GM12878 (cell line): ENCODE measurements around the gene SRP68. TPM values are rescaled to one million over a fixed set of nuclear protein-coding genes. Genes with fewer than 3 reads are reported as not detected.

ENCODE experiments used
- ATAC-seq: fragments of 200-7000 bp; cut with Tn5 transposase; 3 replicates; pipeline ENCODE4 v1.9.1; 2020; ENCODE audit warnings: mild to moderate bottlenecking, moderate library complexity
- BruUV-seq: library from RNA; stranded (reverse); fragments of 400-500 nt; replicated peaks from 2 replicates; lab custom pipeline; 2021; lab: Mats Ljungman, UMichigan
- CTCF ChIA-PET: fragments of 300-600 bp; sonication (Branson Sonifier 250); formaldehyde crosslinking; extraction: SDS; loops from one replicate; lab custom pipeline; 2021; ENCODE audit warnings: inconsistent platforms; lab: Yijun Ruan, JAX
- POLR2A ChIA-PET: fragments of 350-600 bp; formaldehyde crosslinking; extraction: SDS; loops from one replicate; lab custom pipeline; 2021; ENCODE audit warnings: inconsistent platforms; lab: Charles Lee
- RAD21 ChIA-PET: fragments of 300-600 bp; sonication (Branson Sonifier 250); formaldehyde crosslinking; loops from one replicate; lab custom pipeline; 2023; ENCODE audit warnings: antibody characterized with exemption; ENCODE audit not compliant: unreplicated experiment; lab: Charles Lee
- SMC1A ChIA-PET: fragments of 300-600 bp; sonication (Branson Sonifier 250); formaldehyde crosslinking; loops from one replicate; lab custom pipeline; 2023; ENCODE audit not compliant: unreplicated experiment, uncharacterized antibody; lab: Charles Lee
- DNase-seq: peaks from one replicate; pipeline ENCODE4 v3.0.0-alpha.2; 2011; ENCODE audit warnings: low read depth, low spot score
- FAIRE-seq: peaks from 3 replicates; lab custom pipeline; 2011; peaks lifted over from hg19 to GRCh38; lab: Jason Lieb, UNC
- H2AFZ ChIP-seq: 2 replicates; pipeline ENCODE4 v1.6.0; 2011; ENCODE audit warnings: low read depth, low read length, control low read depth; ENCODE audit not compliant: control insufficient read depth
- H3K27ac ChIP-seq: 2 replicates; pipeline ENCODE4 v1.5.1; 2011; ENCODE audit warnings: control low read depth; ENCODE audit not compliant: control insufficient read depth, insufficient read depth
- H3K27me3 ChIP-seq, 2 experiments: replicated peaks in 1 of 2; 2 replicates each; pipeline versions ENCODE4 v1.6.0 to v1.6.1; 2011; ENCODE audit warnings: low read length in 1 of 2; ENCODE audit not compliant: control insufficient read depth in 2 of 2, insufficient read depth in 2 of 2
- H3K36me3 ChIP-seq, 2 experiments: 2 replicates each; pipeline ENCODE4 v1.5.1; 2011; ENCODE audit warnings: low read length in 1 of 2; ENCODE audit not compliant: control insufficient read depth in 2 of 2, insufficient read depth in 2 of 2
- H3K4me1 ChIP-seq: 2 replicates; pipeline ENCODE4 v1.6.1; 2011; ENCODE audit warnings: mild to moderate bottlenecking, low read length, moderate library complexity, mixed read lengths; ENCODE audit not compliant: control insufficient read depth, insufficient read depth
- H3K4me2 ChIP-seq: 2 replicates; pipeline ENCODE4 v1.6.0; 2011; ENCODE audit warnings: control low read depth; ENCODE audit not compliant: control insufficient read depth, insufficient read depth
- H3K4me3 ChIP-seq: fragments of 200-600 bp; sonication (generic); 2 replicates; pipeline ENCODE4 v1.5.1; 2016
- H3K79me2 ChIP-seq: 2 replicates; pipeline ENCODE4 v1.6.0; 2011; ENCODE audit warnings: low read length; ENCODE audit not compliant: control insufficient read depth, insufficient read depth
- H3K9ac ChIP-seq: 2 replicates; pipeline ENCODE4 v1.8.0; 2011; ENCODE audit warnings: low read length, control low read depth, mixed read lengths; ENCODE audit not compliant: control insufficient read depth, insufficient read depth
- H3K9me3 ChIP-seq: replicated peaks from 3 replicates; pipeline ENCODE4 v1.5.1; 2011; ENCODE audit warnings: mild to moderate bottlenecking, low read length; ENCODE audit not compliant: control insufficient read depth, insufficient read depth
- H4K20me1 ChIP-seq: 2 replicates; pipeline ENCODE4 v1.6.0; 2011; ENCODE audit not compliant: control insufficient read depth, insufficient read depth
- CHD2 ChIP-seq: IDR thresholded peaks from 2 replicates; pipeline ENCODE4 v1.6.1; 2011; ENCODE audit warnings: low read depth, low read length, improper control_type of control experiment, borderline replicate concordance
- CUX1 ChIP-seq: IDR thresholded peaks from 2 replicates; pipeline ENCODE4 v1.6.1; 2012; ENCODE audit warnings: improper control_type of control experiment, low read depth, low read length; ENCODE audit not compliant: insufficient replicate concordance
- GATAD2B ChIP-seq: fragments of 450-650 bp; conservative IDR thresholded peaks from 2 replicates; pipeline ENCODE4 v1.6.1; 2017; ENCODE audit warnings: low read depth, mild to moderate bottlenecking, moderate library complexity
- HDGF ChIP-seq: fragments of 450-650 bp; IDR thresholded peaks from 2 replicates; pipeline ENCODE4 v1.6.1; 2016; ENCODE audit warnings: antibody characterized with exemption
- KAT2A ChIP-seq: conservative IDR thresholded peaks from 2 replicates; pipeline ENCODE4 v1.6.1; 2011; ENCODE audit warnings: low read depth, low read length; ENCODE audit not compliant: control insufficient read depth
- MXI1 ChIP-seq: fragments of 150-350 bp; IDR thresholded peaks from 2 replicates; pipeline ENCODE4 v1.6.1; 2011; ENCODE audit warnings: low read depth, mild to moderate bottlenecking, inconsistent platforms, low read length, improper control_type of control experiment
- NBN ChIP-seq: fragments of 450-650 bp; IDR thresholded peaks from 2 replicates; pipeline ENCODE4 v1.6.1; 2016
- NFYB ChIP-seq: IDR thresholded peaks from 2 replicates; pipeline ENCODE4 v1.6.1; 2011; ENCODE audit warnings: low read depth, mild to moderate bottlenecking, low read length, improper control_type of control experiment, moderate library complexity; ENCODE audit not compliant: insufficient read depth
- PAX5 ChIP-seq: IDR thresholded peaks from 2 replicates; pipeline ENCODE4 v1.6.1; 2011; ENCODE audit warnings: low read depth, low read length, borderline replicate concordance
- POLR2A ChIP-seq: IDR thresholded peaks from 2 replicates; pipeline ENCODE4 v1.6.1; 2011; ENCODE audit warnings: low read depth, mild to moderate bottlenecking, low read length
- POU2F2 ChIP-seq: IDR thresholded peaks from 3 replicates; pipeline ENCODE4 v1.6.1; 2011; ENCODE audit warnings: low read depth, mild to moderate bottlenecking, low read length, borderline replicate concordance
- RBBP5 ChIP-seq: fragments of 200-600 bp; sonication (generic); conservative IDR thresholded peaks from 2 replicates; pipeline ENCODE4 v1.6.1; 2016
- RUNX3 ChIP-seq: IDR thresholded peaks from 2 replicates; pipeline ENCODE4 v1.6.1; 2012; ENCODE audit warnings: low read length, inconsistent platforms
- SMAD5 ChIP-seq: IDR thresholded peaks from 2 replicates; pipeline ENCODE4 v1.6.1; 2016; ENCODE audit warnings: antibody characterized with exemption, low read depth
- SPI1 ChIP-seq: IDR thresholded peaks from 2 replicates; pipeline ENCODE4 v1.6.1; 2011; ENCODE audit warnings: low read depth, mild to moderate bottlenecking, low read length, moderate library complexity, borderline replicate concordance; ENCODE audit not compliant: insufficient read depth
- SREBF1 ChIP-seq: IDR thresholded peaks from 2 replicates; pipeline ENCODE4 v1.6.1; 2012; ENCODE audit warnings: mild to moderate bottlenecking, low read length
- TBL1XR1 ChIP-seq: IDR thresholded peaks from 2 replicates; pipeline ENCODE4 v1.6.1; 2012; ENCODE audit warnings: low read depth, low read length, improper control_type of control experiment
- ZNF207 ChIP-seq: fragments of 450-650 bp; IDR thresholded peaks from 2 replicates; pipeline ENCODE4 v1.6.1; 2014; ENCODE audit warnings: antibody characterized with exemption, mild to moderate bottlenecking, borderline replicate concordance
- WGBS: methylation state at CpG from one replicate; pipeline ENCODE4 v1.1.6; 2016; ENCODE audit warnings: low lambda C conversion rate; ENCODE audit not compliant: insufficient replicate concordance, insufficient coverage; ENCODE audit errors: missing lambda C conversion rate; 5-methylcytosine and 5-hydroxymethylcytosine counted together
- in situ Hi-C: fragments of 300-500 bp; cut with MboI; formaldehyde crosslinking; loops from 9 replicates; pipeline ENCODE4 v1.14.3; 2018; ENCODE audit warnings: mixed read lengths
- intact Hi-C: fragments of 100-400 bp; cut with micrococcal nuclease; formaldehyde crosslinking; loops from one replicate; pipeline ENCODE4 v1.14.2; 2022; ENCODE audit not compliant: unreplicated experiment
- polyA plus RNA-seq, 11 experiments: library from polyadenylated mRNA; depleted of rRNA in 4 of 11; unstranded in 6 of 11; stranded (reverse) in 5 of 11; fragments of >200 nt; fragmentation: Nextera tagmentation in 4 of 11; fragmentation: Illumina TruSeq in 1 of 11; extraction: Ambion mirVana in 4 of 11; extraction: Trizol in 1 of 11; gene quantifications; 1 replicate in 1 of 11; 2 replicates in 10 of 11; pipeline versions ENCODE4 v1.2.1 to v1.2.3, GENCODE V29; 2011 to 2016; ENCODE audit warnings: inconsistent platforms in 2 of 11, missing spikeins in 2 of 11, low read depth in 1 of 11
- total RNA-seq, 4 experiments: library from RNA; depleted of rRNA in 3 of 4; stranded (reverse); fragments of >200 nt in 3 of 4; fragmentation: Illumina TruSeq in 1 of 4; extraction: Trizol in 1 of 4; gene quantifications; 2 replicates each; pipeline versions ENCODE4 v1.2.1 to v1.2.3, GENCODE V29; 2013 to 2021

SRP68 gene
- total and polyA plus RNA-seq, 10 of the 15 experiments (the other 5 are each of a cell fraction or from before 2014, with no cell fraction given), result 24.7 to 89.7 (median 62.7) TPM

- SMC1A ChIA-PET, result interaction anchor here (0.7 to 1.3 kb wide), 7 partner anchors 8 to 521 kb away, joined by 3 to 4 read pairs (median 4); no protein-coding TSS in a partner anchor
- Histone ChIP-seq H3K4me2 (peak within 1 kb of the TSS; percentile 86), H3K36me3 (peaks cover 1 to 10% of the 10 kb centered on the region in 2 experiments; a peak in 3 of 4 replicates), H3K9ac (peak within 1 kb of the TSS; percentile 69), H3K9me3 (no peaks in the 10 kb centered on the region; the same call in 2 of the 3 replicates), H2AFZ (peak within 1 kb of the TSS; percentile 90), H3K4me1 (peaks cover 6% of the 10 kb centered on the region), H3K79me2 (peaks cover 14% of the 10 kb centered on the region), H3K27ac (peak within 1 kb of the TSS; percentile 71), H3K4me3 (peak within 1 kb of the TSS; percentile 90), H3K27me3 (no peaks in the 10 kb centered on the region), H4K20me1 (no peaks in the 10 kb centered on the region)
- ATAC-seq (peak; percentile 96), DNase-seq (peak; percentile 75), FAIRE-seq (peak; percentile 88)
- in situ Hi-C loops, result no loop called here
- CTCF ChIA-PET, result interaction anchor here (0.6 to 7.6 kb wide), 13 partner anchors 9 to 471 kb away, joined by 3 to 40 read pairs (median 4); no protein-coding TSS in a partner anchor
- 7% methylated on average over 50 of the region's 55 CpGs for WGBS
- POLR2A ChIA-PET, result interaction anchor here (0.6 to 1.3 kb wide), 7 partner anchors 76 to 294 kb away, joined by 3 to 4 read pairs (median 3); partner anchors contain the start of gene UBALD2
- RAD21 ChIA-PET, result interaction anchor here (0.9 to 1.4 kb wide), 4 partner anchors 89 to 198 kb away, joined by 3 to 5 read pairs (median 4); no protein-coding TSS in a partner anchor
- BruUV-seq, result no TSS peak
- intact Hi-C loops, result no loop called here
- TF ChIP-seq MXI1 (0 out of 2 replicates have a peak, but pooled peaks have one; percentile 14), POU2F2 (peak; percentile 78; the same call in 2 of the 3 replicates), RUNX3 (peak; percentile 37; the same call in 1 of the 2 replicates), POLR2A (peak; percentile 95), HDGF (peak; percentile 31; the same call in 1 of the 2 replicates), PAX5 (no peak), GATAD2B (no peak), NFYB (no peak), CUX1 (no peak), ZNF207 (no peak), RBBP5 (no peak), CHD2 (no peak), SPI1 (peak; percentile 89), TBL1XR1 (no peak), SMAD5 (peak; percentile 48; the same call in 1 of the 2 replicates), SREBF1 (no peak), KAT2A (no peak), NBN (0 out of 2 replicates have a peak, but pooled peaks have one; percentile 70)
These were observed 31.2 kb upstream of the SRP68 start, which contains the start of gene EXOC7 for GRCh38 chr17:76103274-76104139. TSS of gene EXOC7 (minus strand) at chr17:76103787. CDS start at chr17:76103692, 95 bp downstream.
